HT1080 (cell line): ENCODE data around the gene MAPK12. TPM values are rescaled to one million over a fixed set of nuclear protein-coding genes. Genes with fewer than 3 reads are reported as not detected.
A peak's percentile ranks its signal among the peaks of the same experiment; 100 is the strongest.
"Not testable (repeated sequence)": the region's sequence is repeated elsewhere in the genome, so short reads cannot be mapped to it uniquely, and the experiment has no call there.

Experiments used
- DNase-seq: peaks from one replicate; pipeline ENCODE4 v3.0.0-alpha.2; 2015; ENCODE audit warnings: low read depth
- total RNA-seq: library from RNA; depleted of rRNA; stranded (reverse); fragments of >200 nt; shearing (Covaris generic); gene quantifications from 2 replicates; pipeline ENCODE4 v1.2.3, GENCODE V29; 2014

MAPK12 gene
- total RNA-seq, 1 experiment from 2014 or later = 50.6 TPM

GRCh38 chr22:50282361-50283155, 21.1 kb upstream of the MAPK12 start:
- DNase-seq = peak; percentile 85

- no peak for DNase-seq
Observed at GRCh38 chr22:50281957-50282356, 20.5 kb upstream of the MAPK12 start.

DNA sequence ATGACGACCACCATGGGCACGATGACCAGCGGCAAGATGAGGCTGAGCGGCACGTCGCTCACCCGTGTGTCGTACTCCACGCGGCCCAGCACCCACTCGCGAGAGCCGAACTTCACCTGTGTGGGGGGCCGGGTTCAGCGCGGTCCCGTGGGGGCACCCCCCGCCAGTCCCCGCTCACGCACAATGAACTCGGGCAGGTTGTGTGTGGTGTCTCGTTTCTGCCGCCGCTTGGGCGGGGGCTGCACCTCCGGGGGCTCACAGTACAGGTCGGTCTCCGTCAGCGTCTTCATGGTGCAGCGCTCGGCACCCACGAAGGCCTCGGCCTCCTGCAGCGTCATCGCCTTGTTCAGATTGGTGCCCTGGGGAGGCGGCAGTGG, 19.9 kb upstream of the MAPK12 start:
- no peak for DNase-seq

- no peak for DNase-seq
Observed at GRCh38 chr22:50280708-50281383, 19.4 kb upstream of the MAPK12 start.

- DNase-seq = no peak
Observed at GRCh38 chr22:50280022-50280707, 18.7 kb upstream of the MAPK12 start.

DNA sequence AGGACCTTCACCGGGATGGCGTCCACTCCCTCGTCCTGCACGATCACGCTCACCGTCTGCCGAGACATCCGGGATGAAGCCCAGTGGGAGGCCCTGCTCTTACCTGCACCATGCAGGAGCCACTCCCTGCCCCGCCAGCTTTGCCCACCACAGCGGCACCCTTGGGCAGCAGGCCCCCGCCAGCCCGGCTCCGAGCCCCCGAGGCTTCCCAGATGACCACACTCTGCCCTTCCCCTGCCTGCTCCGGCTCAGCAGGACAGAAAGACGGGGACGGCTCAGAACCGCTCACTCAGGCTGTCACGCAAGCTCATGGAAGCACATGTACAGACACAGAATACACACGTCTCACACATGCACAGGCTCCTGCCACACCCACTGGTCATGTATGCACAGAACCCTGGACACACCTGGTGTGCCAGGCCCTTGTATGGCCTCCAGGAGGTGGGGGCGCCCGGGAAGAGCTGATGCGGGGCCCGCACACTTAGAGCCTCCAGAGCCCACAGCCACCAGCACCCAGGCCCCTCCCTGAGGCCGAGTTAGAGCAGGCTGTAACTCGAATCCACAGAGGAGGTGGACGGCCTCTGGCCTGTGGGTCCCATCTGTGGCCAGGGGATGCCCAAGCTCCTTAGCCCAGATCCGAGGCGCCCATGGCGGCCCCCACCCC, 17.6 kb upstream of the MAPK12 start:
- DNase-seq = no peak

- DNase-seq = no peak
Observed at GRCh38 chr22:50278461-50278860, 17.0 kb upstream of the MAPK12 start.

GRCh38 chr22:50277761-50278160, 16.3 kb upstream of the MAPK12 start:
- no peak for DNase-seq

GRCh38 chr22:50276143-50276542, 14.7 kb upstream of the MAPK12 start:
- DNase-seq = no peak

GRCh38 chr22:50275181-50276055, 13.9 kb upstream of the MAPK12 start:
- no peak for DNase-seq

GRCh38 chr22:50274771-50275170, 13.3 kb upstream of the MAPK12 start:
- DNase-seq = no peak

DNA sequence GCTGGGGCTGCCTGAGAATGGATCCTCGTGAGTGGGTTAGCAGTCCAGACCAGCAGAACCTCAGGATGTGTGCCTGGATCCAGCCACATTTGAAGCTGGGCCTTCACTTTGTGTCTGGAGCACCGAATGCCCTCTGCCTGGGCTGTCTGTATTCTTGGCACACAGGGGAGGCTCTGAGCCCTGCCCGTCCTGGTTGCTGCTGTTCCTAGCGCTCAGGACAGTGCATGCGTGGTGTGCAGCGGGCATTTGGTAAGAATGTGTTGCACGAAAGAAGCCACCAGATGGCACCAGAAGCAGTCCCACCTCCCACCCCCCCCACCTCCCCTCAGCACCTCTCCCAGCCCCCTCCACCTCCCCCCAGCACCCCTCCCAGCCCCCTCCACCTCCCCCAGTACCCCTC, 12.8 kb upstream of the MAPK12 start:
- DNase-seq = peak; percentile 40

GRCh38 chr22:50273781-50274180, 12.3 kb upstream of the MAPK12 start:
- not testable (repeated sequence) for DNase-seq

- not testable (repeated sequence) for DNase-seq
Observed at GRCh38 chr22:50273352-50273751, 11.9 kb upstream of the MAPK12 start.

DNA sequence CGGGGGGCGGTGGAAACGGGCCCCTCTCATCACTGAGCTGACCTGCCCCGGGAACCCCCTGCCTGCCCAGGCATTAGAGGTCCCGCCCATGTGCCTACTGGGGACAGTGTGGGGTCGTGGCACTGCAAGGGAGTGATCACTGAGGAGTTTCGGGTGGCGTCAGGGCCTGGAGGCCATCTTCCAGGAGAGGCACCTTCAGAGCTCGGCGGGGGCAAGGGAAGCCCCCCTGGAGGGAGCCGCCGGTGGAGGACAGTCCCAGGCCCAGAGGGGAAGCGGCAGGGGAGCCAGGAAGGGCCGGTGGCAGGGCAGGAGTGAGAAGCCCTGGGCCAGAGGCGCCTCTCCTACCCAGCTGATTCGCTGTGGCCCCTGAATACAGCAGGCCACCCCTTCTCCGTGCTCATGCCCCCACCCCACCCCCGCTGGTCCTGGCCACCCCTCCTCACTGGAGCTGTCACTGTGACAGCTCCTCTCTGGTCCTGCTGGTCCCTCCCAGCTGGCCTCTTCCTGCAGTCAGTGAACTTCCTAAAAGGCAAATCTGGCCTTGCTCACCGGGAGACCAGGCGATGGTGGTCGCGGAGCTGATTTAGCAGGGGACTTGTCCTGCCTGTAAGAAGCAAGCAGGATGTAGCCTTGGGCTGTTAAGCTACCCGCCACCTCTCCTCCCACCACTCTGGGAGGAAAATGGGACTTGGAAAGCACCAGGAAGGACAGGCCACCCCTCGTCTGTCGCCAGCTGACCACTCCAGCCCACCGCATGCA, 10.7 kb upstream of the MAPK12 start:
- DNase-seq = no peak

GRCh38 chr22:50271519-50271970, 10.1 kb upstream of the MAPK12 start:
- DNase-seq = peak; percentile 47

- peak; percentile 62 for DNase-seq
Observed at GRCh38 chr22:50270666-50271394, 9.3 kb upstream of the MAPK12 start.

- DNase-seq = peak; percentile 52
Observed at GRCh38 chr22:50269970-50270665, 8.6 kb upstream of the MAPK12 start, which contains the start of gene MAPK11. Gene MAPK11, minus strand, starts transcription at chr22:50270380. Its CDS starts 88 bp downstream, at chr22:50270292.
